A549 (cell line): ENCODE results near the gene ENHO.

Experiments
- EP300 ChIP-seq, 2 experiments: fragments of >200 bp; sonication (Bioruptor Twin); formaldehyde crosslinking; IDR thresholded peaks; 2 replicates in 1 of 2; 3 replicates in 1 of 2; pipeline ENCODE4 v1.6.1; 2016 to 2017
- POLR2A ChIP-seq: IDR thresholded peaks from 2 replicates; pipeline ENCODE4 v1.6.1; 2012; ENCODE audit warnings: mild to moderate bottlenecking, low read length

GRCh38 chr9:34560599-34561214 lies 37.9 kb upstream of the ENHO start:
- TF ChIP-seq POLR2A, result no peak
- no peak for TF ChIP-seq EP300 (IDR thresholded peaks at IDR 0.05)
